Lower leg skin (tissue), 3 donors: Measurements from ENCODE around the gene PSME4.

Experiments
- CTCF ChIP-seq, 3 donors: fragments of 450-650 bp; IDR thresholded peaks; one replicate each; pipeline ENCODE4 v1.5.1; 2016; ENCODE audit warnings: antibody characterized with exemption in 3 of 3, mild to moderate bottlenecking in 3 of 3, moderate library complexity in 2 of 3
- POLR2A ChIP-seq, 2 donors: fragments of 450-650 bp; IDR thresholded peaks; one replicate each; pipeline ENCODE4 v1.6.1; 2016 to 2017; ENCODE audit warnings: antibody characterized with exemption in 2 of 2, mild to moderate bottlenecking in 1 of 2, moderate library complexity in 1 of 2

GRCh38 chr2:53901192-53901591 lies 69.6 kb downstream of the PSME4 start:
- TF ChIP-seq CTCF (IDR thresholded peaks at IDR 0.05) (no peak), POLR2A (IDR thresholded peaks at IDR 0.05) (no peak)
